CD14-positive monocyte (primary cell): ENCODE results near the gene ACSF3. TPM values are rescaled to one million over a fixed set of nuclear protein-coding genes. Genes with fewer than 3 reads are reported as not detected.

Experiments
- DNase-seq, 3 donors: peaks; one replicate each; pipeline ENCODE4 v3.0.0-alpha.2; 2011 to 2022
- H2AFZ ChIP-seq: 2 replicates; pipeline ENCODE4 v1.6.0; 2012; ENCODE audit warnings: mild to moderate bottlenecking, low read depth, low read length, inconsistent platforms; ENCODE audit not compliant: insufficient read depth, poor library complexity, severe bottlenecking
- H3K27ac ChIP-seq, 2 donors: 1 replicate in 1 of 2; 2 replicates in 1 of 2; pipeline ENCODE4 v1.5.1; 2012 to 2013; ENCODE audit warnings: low read length in 2 of 2, control low read depth in 1 of 2, inconsistent platforms in 1 of 2, low read depth in 1 of 2, mild to moderate bottlenecking in 1 of 2
- H3K27me3 ChIP-seq, 2 donors: one replicate each; pipeline versions ENCODE4 v1.6.0 to v1.6.1; 2011 to 2013; ENCODE audit warnings: low read length in 2 of 2; ENCODE audit not compliant: control insufficient read depth in 2 of 2, insufficient read depth in 2 of 2
- H3K36me3 ChIP-seq, 2 donors: replicated peaks in 1 of 2; 1 replicate in 1 of 2; 2 replicates in 1 of 2; pipeline versions ENCODE4 v1.5.1 to v1.6.1; 2012 to 2013; ENCODE audit warnings: low read length in 2 of 2, control low read depth in 1 of 2, inconsistent platforms in 1 of 2, mild to moderate bottlenecking in 1 of 2; ENCODE audit not compliant: insufficient read depth in 2 of 2, control insufficient read depth in 1 of 2
- H3K4me1 ChIP-seq, 2 donors: 1 replicate in 1 of 2; 2 replicates in 1 of 2; pipeline versions ENCODE4 v1.5.1 to v1.6.1; 2012 to 2013; ENCODE audit warnings: low read length in 2 of 2, control low read depth in 1 of 2, inconsistent platforms in 1 of 2, mild to moderate bottlenecking in 1 of 2, moderate library complexity in 1 of 2; ENCODE audit not compliant: insufficient read depth in 2 of 2, control insufficient read depth in 1 of 2
- H3K4me2 ChIP-seq: replicated peaks from 2 replicates; pipeline ENCODE3; 2012; ENCODE audit warnings: low read length, moderate library complexity, mild to moderate bottlenecking; ENCODE audit not compliant: poor library complexity, severe bottlenecking; ENCODE audit errors: extremely low read depth
- H3K4me3 ChIP-seq, 3 experiments: fragments of 200-600 bp in 1 of 3; sonication (generic) in 1 of 3; replicated peaks in 1 of 3; 1 replicate in 2 of 3; 2 replicates in 1 of 3; pipeline ENCODE4 v1.5.1; 2011 to 2013; ENCODE audit warnings: low read length in 3 of 3, mild to moderate bottlenecking in 3 of 3, control low read depth in 2 of 3, low read depth in 2 of 3, inconsistent platforms in 1 of 3, moderate library complexity in 1 of 3
- H3K79me2 ChIP-seq: 2 replicates; pipeline ENCODE4 v1.6.0; 2012; ENCODE audit warnings: mild to moderate bottlenecking, control low read depth, inconsistent platforms, low read length, moderate library complexity; ENCODE audit not compliant: insufficient read depth
- H3K9ac ChIP-seq: 2 replicates; pipeline ENCODE4 v1.6.0; 2017; ENCODE audit warnings: low read length, mild to moderate bottlenecking; ENCODE audit not compliant: insufficient read depth, poor library complexity, severe bottlenecking
- H3K9me3 ChIP-seq, 2 donors: replicated peaks in 1 of 2; 1 replicate in 1 of 2; 2 replicates in 1 of 2; pipeline versions ENCODE4 v1.5.1 to v1.6.1; 2012 to 2013; ENCODE audit warnings: low read length in 2 of 2, control low read depth in 1 of 2; ENCODE audit not compliant: control insufficient read depth in 1 of 2, insufficient read depth in 1 of 2
- H4K20me1 ChIP-seq: 2 replicates; pipeline ENCODE4 v1.6.0; 2012; ENCODE audit warnings: mild to moderate bottlenecking, low read length, control low read depth, moderate library complexity; ENCODE audit not compliant: insufficient read depth
- H3K27ac Mint-ChIP-seq, 7 donors: one replicate each; pipeline ENCODE4 v1.8.0; 2020; ENCODE audit warnings: mild to moderate bottlenecking in 7 of 7, mixed read lengths in 7 of 7, moderate library complexity in 6 of 7, inconsistent platforms in 2 of 7
- H3K27me3 Mint-ChIP-seq, 3 donors: one replicate each; pipeline ENCODE4 v1.8.0; 2021 to 2022; ENCODE audit warnings: low read depth in 3 of 3, mild to moderate bottlenecking in 3 of 3, mixed read lengths in 3 of 3, moderate library complexity in 3 of 3, inconsistent platforms in 1 of 3
- H3K36me3 Mint-ChIP-seq, 2 donors: one replicate each; pipeline ENCODE4 v1.8.0; 2020; ENCODE audit warnings: mixed read lengths in 2 of 2, inconsistent platforms in 1 of 2, mild to moderate bottlenecking in 1 of 2
- H3K4me1 Mint-ChIP-seq: one replicate; pipeline ENCODE4 v1.8.0; 2020; ENCODE audit warnings: mild to moderate bottlenecking, mixed read lengths
- H3K4me3 Mint-ChIP-seq, 2 donors: one replicate each; pipeline ENCODE4 v1.8.0; 2020; ENCODE audit warnings: mild to moderate bottlenecking in 2 of 2, mixed read lengths in 2 of 2, moderate library complexity in 1 of 2
- H3K9me3 Mint-ChIP-seq, 7 donors: one replicate each; pipeline ENCODE4 v1.8.0; 2020 to 2022; ENCODE audit warnings: mixed read lengths in 7 of 7, mild to moderate bottlenecking in 6 of 7, moderate library complexity in 6 of 7, inconsistent platforms in 2 of 7
- CTCF ChIP-seq: fragments of 200-600 bp; IDR thresholded peaks from one replicate; pipeline ENCODE4 v1.8.0; 2022; ENCODE audit warnings: antibody characterized with exemption, mild to moderate bottlenecking
- WGBS: methylation state at CpG from one replicate; pipeline ENCODE4 v1.1.5; 2013; ENCODE audit warnings: missing lambda C conversion rate; ENCODE audit not compliant: insufficient coverage; 5-methylcytosine and 5-hydroxymethylcytosine counted together
- intact Hi-C, 2 donors: fragments of 100-400 bp; cut with micrococcal nuclease; formaldehyde crosslinking; loops; one replicate each; pipeline versions ENCODE4 v1.15.0 to v1.15.1; 2023
- polyA plus RNA-seq, 3 donors: library from polyadenylated mRNA; depleted of rRNA in 1 of 3; unstranded in 2 of 3; stranded (reverse) in 1 of 3; fragments of 300-500 nt in 2 of 3; fragments of >200 nt in 1 of 3; fragmentation: Illumina TruSeq in 2 of 3; gene quantifications; 1 replicate in 2 of 3; 2 replicates in 1 of 3; pipeline ENCODE4 v1.2.3, GENCODE V29; 2012 to 2021

ACSF3 gene
- polyA plus RNA-seq, 3 donors, result 23.5 to 26.7 (median 26.4) TPM

GRCh38 chr16:89152831-89153700, 59.4 kb downstream of the ACSF3 start:
- H3K79me2 ChIP-seq, result no peaks in the 10 kb centered on the region
- H3K4me3 ChIP-seq, result no peak overlapping the region
- H3K36me3 ChIP-seq, result peaks cover 29 to 47% of the 10 kb centered on the region in 2 donors
- no peak for TF ChIP-seq CTCF
- peaks cover 6 to 27% (median 14%) of the 10 kb centered on the region in 3 donors for H3K27me3 Mint-ChIP-seq
- peak in 1 of 3 donors; percentile 21 for DNase-seq
- no peak overlapping the region for H2AFZ ChIP-seq
- no peak overlapping the region for H3K9ac ChIP-seq
- peaks cover 42 to 46% of the 10 kb centered on the region in 2 donors for H3K36me3 Mint-ChIP-seq
- no peak overlapping the region for H3K4me3 Mint-ChIP-seq
- H3K27ac Mint-ChIP-seq, result no peak overlapping the region
- no peaks in the 10 kb centered on the region for H3K4me1 ChIP-seq
- H4K20me1 ChIP-seq, result no peaks in the 10 kb centered on the region
- intact Hi-C loops, result no loop called here
- peaks cover 0 to 6% of the 10 kb centered on the region in 2 donors for H3K27me3 ChIP-seq
- H3K9me3 Mint-ChIP-seq, result peaks cover 6 to 16% (median 14%) of the 10 kb centered on the region in 7 donors
- peaks cover 0 to 13% of the 10 kb centered on the region in 2 donors for H3K9me3 ChIP-seq
- WGBS, result 86% methylated on average over 19 of the region's 41 CpGs
- H3K27ac ChIP-seq, result no peak overlapping the region
- peaks cover 10% of the 10 kb centered on the region for H3K4me1 Mint-ChIP-seq
- H3K4me2 ChIP-seq, result no peak overlapping the region

- peaks cover 5 to 12% (median 9%) of the 10 kb centered on the region in 7 donors for H3K9me3 Mint-ChIP-seq
- H3K36me3 Mint-ChIP-seq, result peaks cover 35 to 38% of the 10 kb centered on the region in 2 donors
- Histone ChIP-seq H3K9me3 (peaks cover 0 to 6% of the 10 kb centered on the region in 2 donors), H3K36me3 (peaks cover 27 to 39% of the 10 kb centered on the region in 2 donors), H3K4me1 (no peaks in the 10 kb centered on the region), H3K27ac (no peak overlapping the region), H3K4me3 (no peak overlapping the region), H4K20me1 (no peaks in the 10 kb centered on the region), H3K4me2 (no peak overlapping the region), H3K9ac (no peak overlapping the region), H2AFZ (no peak overlapping the region), H3K27me3 (peaks cover 0 to 6% of the 10 kb centered on the region in 2 donors), H3K79me2 (no peaks in the 10 kb centered on the region)
- peaks cover 6 to 27% (median 14%) of the 10 kb centered on the region in 3 donors for H3K27me3 Mint-ChIP-seq
- no peak for DNase-seq
- no peak overlapping the region for H3K4me3 Mint-ChIP-seq
- WGBS, result 94% methylated on average over 19 of the region's 19 CpGs
- H3K27ac Mint-ChIP-seq, result no peak overlapping the region
- no peak for TF ChIP-seq CTCF
- intact Hi-C loops, result no loop called here
- H3K4me1 Mint-ChIP-seq, result peaks cover 10% of the 10 kb centered on the region
Measured at GRCh38 chr16:89153848-89154271, 60.2 kb downstream of the ACSF3 start.
